Skeletal muscle satellite cell (primary cell): ENCODE results near the gene KIAA1549. TPM values are rescaled to one million over a fixed set of nuclear protein-coding genes. Genes with fewer than 3 reads are reported as not detected.
"Not testable (repeated sequence)": the region's sequence is repeated elsewhere in the genome, so short reads cannot be mapped to it uniquely, and the experiment has no call there.

Experiments
- H3K27me3 ChIP-seq: 2 replicates; pipeline ENCODE4 v1.7.0; 2013; ENCODE audit warnings: low read length; ENCODE audit not compliant: control insufficient read depth, insufficient read depth
- H3K36me3 ChIP-seq: 2 replicates; pipeline ENCODE4 v1.7.0; 2013; ENCODE audit warnings: mild to moderate bottlenecking, control low read depth, low read length; ENCODE audit not compliant: insufficient read depth
- H3K4me1 ChIP-seq: 2 replicates; pipeline ENCODE4 v1.7.0; 2013; ENCODE audit warnings: low read length; ENCODE audit not compliant: control insufficient read depth, insufficient read depth
- H3K4me2 ChIP-seq: 2 replicates; pipeline ENCODE4 v1.7.0; 2013; ENCODE audit warnings: mild to moderate bottlenecking, low read length
- H3K4me3 ChIP-seq: 2 replicates; pipeline ENCODE4 v1.7.0; 2013; ENCODE audit warnings: low read length
- H3K9ac ChIP-seq: 2 replicates; pipeline ENCODE4 v1.7.0; 2013; ENCODE audit warnings: mild to moderate bottlenecking, low read depth, low read length, moderate library complexity
- H3K9me3 ChIP-seq: replicated peaks from 2 replicates; pipeline ENCODE4 v1.7.0; 2013; ENCODE audit warnings: mild to moderate bottlenecking, control low read depth, low read length
- total RNA-seq: library from RNA; depleted of rRNA; stranded (reverse); fragments of >200 nt; gene quantifications from 2 replicates; pipeline ENCODE4 v1.2.3, GENCODE V29; 2012; rRNA removed

Gene KIAA1549
- 0.25 and 0.66 TPM in 2 replicates for total RNA-seq

DNA sequence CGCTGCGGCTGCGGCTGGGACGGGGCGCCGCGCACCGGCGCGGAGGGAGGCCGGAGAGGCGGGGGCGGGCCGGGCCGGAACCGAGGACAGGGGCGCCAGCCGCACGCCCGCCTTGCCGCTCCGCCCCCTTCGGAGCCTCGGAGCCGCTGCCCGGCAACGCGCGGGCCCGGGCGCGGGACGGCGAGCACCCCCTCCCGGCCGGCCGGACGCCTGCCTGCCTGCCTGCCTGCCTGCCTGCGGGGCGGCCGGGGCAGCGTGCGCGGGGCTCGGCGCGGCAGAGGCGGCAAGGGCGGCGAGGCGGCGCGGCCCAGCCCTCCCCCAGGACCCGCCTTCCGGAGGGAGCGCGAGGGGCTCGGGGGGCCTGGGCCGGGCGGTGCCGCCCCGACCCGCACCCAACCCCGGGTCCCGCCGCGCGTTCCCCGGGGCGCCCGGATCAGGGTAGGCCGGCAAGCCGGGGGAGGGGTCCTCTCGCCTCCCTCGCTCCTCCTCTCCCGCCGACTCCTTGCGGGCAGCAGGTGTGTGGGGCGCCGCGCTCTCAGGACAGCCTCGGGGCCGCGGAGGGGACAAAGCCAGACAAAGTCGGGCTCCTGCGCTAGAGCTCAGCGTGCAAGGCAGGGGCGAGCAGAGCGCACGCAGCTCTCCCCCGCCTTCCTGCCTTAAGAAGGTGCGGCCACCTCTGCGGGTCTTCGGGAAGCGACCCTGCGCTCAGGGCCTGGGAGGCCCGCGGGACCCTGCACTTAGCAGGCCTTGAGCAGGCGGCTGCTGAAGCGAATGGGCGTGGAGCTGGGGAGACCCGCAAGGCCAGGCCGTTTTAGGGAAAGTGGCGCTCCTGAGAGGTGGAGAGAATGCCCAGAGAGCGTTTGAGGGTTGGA, at the start of gene KIAA1549:
TSS of gene KIAA1549 (minus strand) at position 58 of the 872 bp plus-strand sequence. CDS start 120 bp downstream, outside the sequence.
- Histone ChIP-seq H3K4me2 (peak within 1 kb of the TSS; percentile 93), H3K4me3 (peak within 1 kb of the TSS; percentile 85), H3K9me3 (no peaks in the 10 kb centered on the region), H3K27me3 (no peaks in the 10 kb centered on the region), H3K4me1 (peaks cover 15% of the 10 kb centered on the region), H3K36me3 (no peaks in the 10 kb centered on the region), H3K9ac (peak within 1 kb of the TSS; percentile 87)

DNA sequence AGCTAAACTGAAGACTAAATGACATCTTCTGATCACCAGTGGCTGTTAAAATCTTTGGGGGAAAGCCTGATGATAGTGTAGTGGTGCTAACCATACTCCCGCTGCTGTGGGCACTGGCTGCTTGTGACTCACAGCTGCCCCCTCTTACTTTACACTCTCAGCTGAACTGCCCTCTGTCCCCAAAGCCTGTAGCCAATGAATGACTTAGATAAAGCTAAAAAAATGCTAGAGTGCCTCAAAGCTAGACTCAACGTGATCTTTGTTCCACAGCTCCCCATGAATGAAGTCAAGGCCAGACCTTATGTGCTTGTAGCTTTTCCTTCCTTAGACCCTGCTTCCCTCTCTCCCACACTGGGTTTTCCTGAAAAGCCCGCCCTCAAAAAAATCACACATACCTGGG, 48.2 kb upstream of the KIAA1549 start:
- Histone ChIP-seq H3K9me3 (no peaks in the 10 kb centered on the region), H3K36me3 (peaks cover 62% of the 10 kb centered on the region)

DNA sequence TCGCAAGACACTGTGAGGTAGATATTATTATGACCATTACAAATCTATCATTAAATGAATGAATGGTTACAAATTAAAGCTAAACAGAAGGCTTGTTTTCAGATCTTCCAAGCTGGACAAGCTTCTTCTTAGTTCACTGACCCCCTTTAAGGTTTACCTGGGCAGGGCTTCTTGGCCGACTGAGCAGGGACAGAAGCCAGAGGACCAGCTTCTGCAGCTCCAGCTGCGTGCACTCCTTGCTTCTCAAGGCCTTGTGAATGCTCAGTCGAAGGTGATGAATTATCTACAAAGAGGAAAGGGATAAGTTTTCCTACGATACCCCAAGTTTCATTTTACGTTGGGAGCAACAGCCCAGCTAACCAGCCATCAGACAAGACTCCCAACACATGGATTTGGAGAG, 45.4 kb upstream of the KIAA1549 start:
- H3K27me3 ChIP-seq: no peaks in the 10 kb centered on the region

More for the DNA sequence above, 48.2 kb upstream of the KIAA1549 start:
- Histone ChIP-seq H3K27me3 (no peaks in the 10 kb centered on the region), H3K4me2 (no peak overlapping the region), H3K4me3 (no peak overlapping the region), H3K9ac (no peak overlapping the region), H3K4me1 (peaks cover 11% of the 10 kb centered on the region)

DNA sequence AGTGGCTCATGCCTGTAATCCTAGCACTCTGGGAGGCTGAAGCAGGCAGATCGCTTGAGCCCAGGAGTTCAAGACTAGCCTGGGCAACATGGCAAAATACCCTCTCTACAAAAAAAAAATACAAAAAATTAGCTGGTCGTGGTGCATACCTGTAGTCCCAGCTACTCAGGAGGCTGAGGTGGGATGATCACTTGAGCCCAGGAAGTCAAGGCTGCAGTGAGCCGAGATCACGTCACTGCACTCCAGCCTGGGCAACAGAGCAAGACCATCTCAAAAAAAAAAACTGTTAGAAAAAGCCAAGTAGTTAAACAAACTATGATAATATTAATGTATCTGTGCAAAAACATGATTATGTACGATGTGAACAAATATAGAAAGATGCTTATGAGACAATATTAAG, 44.7 kb upstream of the KIAA1549 start:
- not testable (repeated sequence) for H3K9me3 ChIP-seq, H3K9ac ChIP-seq, H3K27me3 ChIP-seq, H3K4me2 ChIP-seq, H3K4me3 ChIP-seq, H3K4me1 ChIP-seq
- H3K36me3 ChIP-seq: peaks cover 64% of the 10 kb centered on the region

More for the DNA sequence above, 45.4 kb upstream of the KIAA1549 start:
- Histone ChIP-seq H3K36me3 (peaks cover 66% of the 10 kb centered on the region), H3K4me1 (peaks cover 8% of the 10 kb centered on the region), H3K4me2 (no peak overlapping the region), H3K9me3 (no peaks in the 10 kb centered on the region), H3K9ac (no peak overlapping the region), H3K4me3 (no peak overlapping the region)

DNA sequence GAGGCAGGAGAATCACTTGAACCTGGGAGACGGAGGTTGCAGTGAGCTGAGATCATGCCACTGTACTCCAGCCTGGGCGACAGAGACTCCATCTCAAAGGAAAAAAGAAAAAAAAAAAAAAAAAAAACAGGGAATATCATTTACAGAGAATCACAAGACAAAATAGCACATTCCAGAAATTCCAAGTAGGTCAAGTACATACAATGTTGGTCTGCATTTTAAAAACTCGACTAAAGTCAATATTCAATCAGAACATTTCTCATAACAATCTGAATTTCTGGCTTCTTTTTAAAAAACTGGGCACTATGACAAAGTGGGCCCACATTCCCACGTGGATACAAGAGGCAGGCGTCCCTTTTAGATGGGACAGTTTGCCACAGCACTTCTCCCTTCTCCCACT, 41.9 kb upstream of the KIAA1549 start:
- Histone ChIP-seq H3K4me3 (no peak overlapping the region), H3K4me1 (peaks cover 8% of the 10 kb centered on the region), H3K4me2 (no peak overlapping the region), H3K9me3 (no peaks in the 10 kb centered on the region), H3K9ac (no peak overlapping the region), H3K27me3 (no peaks in the 10 kb centered on the region), H3K36me3 (peaks cover 49% of the 10 kb centered on the region)

DNA sequence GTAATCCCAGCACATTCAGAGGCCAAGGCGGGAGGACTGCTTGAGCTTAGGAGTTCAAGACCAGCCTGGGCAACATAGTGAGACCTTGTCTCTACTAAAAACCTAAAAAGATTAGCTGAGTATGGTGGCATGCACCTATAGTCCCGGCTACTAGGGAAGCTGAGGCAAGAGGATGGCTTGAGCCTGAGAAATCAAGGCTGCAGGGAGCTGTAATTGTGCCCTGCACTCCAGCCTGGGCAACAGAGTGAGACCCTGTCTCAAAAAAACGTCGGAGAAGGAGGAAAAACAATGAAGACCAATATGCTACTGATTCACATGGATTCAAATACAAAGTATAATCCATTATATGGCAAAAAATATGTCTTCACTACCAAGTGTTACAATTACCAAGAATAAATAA, 41.1 kb upstream of the KIAA1549 start:
- peaks cover 43% of the 10 kb centered on the region for H3K36me3 ChIP-seq
- no peak overlapping the region for H3K4me3 ChIP-seq

DNA sequence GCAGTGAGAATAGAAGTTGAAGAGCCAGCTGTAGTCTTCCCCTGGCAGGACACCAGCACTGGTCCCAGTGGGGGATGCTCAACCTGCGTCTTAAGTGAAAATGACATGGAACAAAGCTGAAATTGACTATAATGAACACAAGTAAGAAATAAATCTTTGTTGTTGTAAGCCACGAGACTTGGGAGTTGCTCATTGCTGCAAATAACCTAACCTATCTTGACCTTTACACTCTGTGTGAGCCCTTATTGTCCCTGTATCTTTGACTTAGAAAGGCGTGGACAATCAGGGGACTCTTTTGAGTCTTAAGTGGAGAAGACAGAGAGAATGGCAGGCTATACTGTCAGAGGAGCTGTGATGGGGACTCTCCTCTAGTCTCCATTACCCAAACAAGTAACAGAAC, 37.7 kb upstream of the KIAA1549 start:
- Histone ChIP-seq H3K36me3 (peaks cover 22% of the 10 kb centered on the region), H3K4me3 (no peak overlapping the region), H3K4me1 (peaks cover 14% of the 10 kb centered on the region), H3K4me2 (no peak overlapping the region), H3K9ac (no peak overlapping the region), H3K27me3 (peaks cover 3% of the 10 kb centered on the region), H3K9me3 (no peaks in the 10 kb centered on the region)

More for the DNA sequence above, 41.1 kb upstream of the KIAA1549 start:
- H3K9ac ChIP-seq: no peak overlapping the region
- no peak overlapping the region for H3K4me2 ChIP-seq
- no peaks in the 10 kb centered on the region for H3K9me3 ChIP-seq
- no peaks in the 10 kb centered on the region for H3K27me3 ChIP-seq
- H3K4me1 ChIP-seq: peaks cover 8% of the 10 kb centered on the region

DNA sequence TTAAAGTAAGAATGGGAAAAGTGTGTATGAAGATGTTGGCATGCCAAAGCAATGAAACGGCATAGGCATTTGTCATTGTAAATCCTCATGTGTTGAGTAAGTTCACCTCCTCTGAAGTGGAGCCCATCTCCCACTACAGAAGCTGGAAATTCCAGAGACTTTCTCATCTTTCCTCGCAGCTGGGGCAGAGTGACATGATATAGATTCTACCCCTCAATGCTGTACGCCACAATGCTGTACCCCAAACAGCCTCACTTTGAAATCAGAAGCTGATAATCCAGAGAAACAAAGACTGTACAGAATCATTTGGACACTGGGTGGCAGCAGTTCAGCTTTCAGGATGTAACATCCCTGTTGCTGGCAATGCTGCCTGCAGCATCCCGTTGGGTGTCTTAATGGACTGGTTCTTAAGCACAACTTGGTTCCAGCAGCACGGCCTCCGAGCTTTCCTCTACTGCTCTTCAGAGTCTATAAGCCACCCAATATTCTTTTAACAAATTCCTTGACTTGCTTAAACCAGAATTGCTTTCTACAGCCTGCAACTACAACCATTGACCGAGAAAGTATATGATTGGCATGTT, 35.8 kb upstream of the KIAA1549 start:
- Histone ChIP-seq H3K4me1 (peaks cover 7% of the 10 kb centered on the region), H3K36me3 (peaks cover 7% of the 10 kb centered on the region), H3K9me3 (no peaks in the 10 kb centered on the region), H3K27me3 (peaks cover 3% of the 10 kb centered on the region), H3K4me2 (peak overlapping the region; percentile 29), H3K4me3 (no peak overlapping the region), H3K9ac (no peak overlapping the region)

DNA sequence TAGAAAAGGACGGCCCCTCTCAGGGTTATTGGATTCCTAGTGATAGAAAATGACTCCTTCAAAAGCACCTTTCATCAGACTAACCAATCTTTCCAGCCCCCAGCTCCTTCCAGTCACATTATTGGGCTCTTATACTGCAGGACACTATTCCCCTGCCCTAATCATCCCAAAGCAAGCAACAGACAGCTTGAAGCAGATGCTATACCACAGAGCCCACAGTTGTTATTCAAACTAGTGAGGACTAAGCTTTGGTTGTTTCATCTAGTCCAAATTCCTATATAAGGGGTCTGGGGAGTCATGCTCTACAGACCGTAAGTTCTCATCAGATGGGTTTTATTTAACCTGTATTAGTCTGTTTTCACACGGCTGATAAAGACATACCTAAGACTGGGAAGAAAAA, 30.2 kb upstream of the KIAA1549 start:
- no peak overlapping the region for H3K4me2 ChIP-seq
- H3K9ac ChIP-seq: no peak overlapping the region
- no peaks in the 10 kb centered on the region for H3K4me1 ChIP-seq
- peaks cover 3% of the 10 kb centered on the region for H3K27me3 ChIP-seq
- no peak overlapping the region for H3K4me3 ChIP-seq
- H3K9me3 ChIP-seq: no peaks in the 10 kb centered on the region
- H3K36me3 ChIP-seq: no peaks in the 10 kb centered on the region

DNA sequence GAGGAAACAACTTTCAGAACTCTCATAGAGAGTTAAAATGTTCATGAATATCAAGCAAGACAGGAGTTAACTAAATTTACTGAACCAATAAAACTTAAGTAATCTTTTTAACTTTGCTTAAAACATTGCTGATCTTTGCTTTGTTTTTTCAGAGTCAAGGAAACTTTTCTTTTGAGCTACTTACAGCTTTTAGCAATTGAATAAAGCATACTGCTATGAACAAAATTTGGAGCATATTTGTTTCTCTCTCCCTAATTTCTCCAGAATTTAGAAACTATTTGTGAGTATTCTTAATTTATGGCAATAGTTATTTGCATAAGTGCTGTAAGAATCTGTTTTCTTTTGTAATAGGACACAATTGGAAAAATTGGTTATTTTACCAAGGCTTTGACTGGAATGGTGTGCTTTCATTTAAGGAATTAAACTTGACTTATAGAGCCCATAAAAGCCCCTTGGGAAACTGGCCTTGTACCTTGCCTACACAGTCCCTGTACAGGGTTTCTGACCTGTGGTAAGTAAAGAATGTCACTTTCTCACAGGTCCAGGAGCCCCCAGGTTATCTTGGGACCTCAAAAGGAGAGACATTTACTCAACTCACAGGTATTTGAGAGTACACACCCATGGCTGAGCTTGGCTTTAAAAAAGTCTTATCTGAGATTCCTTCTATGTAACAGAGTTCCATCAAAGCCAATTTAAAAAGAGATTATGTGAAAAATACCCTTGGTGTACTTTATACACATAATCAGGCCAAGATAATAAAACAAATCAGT, 23.3 kb upstream of the KIAA1549 start:
- Histone ChIP-seq H3K4me1 (no peaks in the 10 kb centered on the region), H3K9me3 (peaks cover 5% of the 10 kb centered on the region), H3K27me3 (peaks cover 6% of the 10 kb centered on the region), H3K4me2 (no peak overlapping the region), H3K4me3 (no peak overlapping the region), H3K36me3 (no peaks in the 10 kb centered on the region), H3K9ac (no peak overlapping the region)

DNA sequence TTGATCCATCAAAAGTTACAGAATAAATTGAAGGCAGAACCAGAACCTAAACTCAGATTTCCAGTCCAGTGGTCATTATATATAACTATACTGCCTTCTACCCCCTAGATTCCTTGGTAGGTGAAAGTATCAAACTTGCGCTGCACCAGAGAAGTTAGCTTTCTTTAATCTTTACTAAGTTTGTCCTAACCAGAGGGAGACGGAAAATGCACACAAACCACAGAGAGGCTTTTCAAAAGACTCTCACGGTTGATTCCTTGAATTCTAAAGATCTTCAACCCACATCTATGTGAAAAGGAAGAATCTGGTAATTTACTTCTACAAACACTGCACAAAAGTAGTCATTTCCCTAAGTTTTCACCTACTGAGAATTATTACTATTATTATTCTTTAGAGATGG, 18.2 kb upstream of the KIAA1549 start:
- Histone ChIP-seq H3K4me1 (no peaks in the 10 kb centered on the region), H3K36me3 (no peaks in the 10 kb centered on the region), H3K9me3 (peaks cover 5% of the 10 kb centered on the region), H3K4me3 (no peak overlapping the region), H3K9ac (no peak overlapping the region), H3K4me2 (no peak overlapping the region), H3K27me3 (peaks cover 6% of the 10 kb centered on the region)
